Measurements from ENCODE around the gene TBC1D22A.

The TBC1D22A gene

GRCh38 chr22:47091921-47092700 lies 329.7 kb downstream of the TBC1D22A start:
- DNase-seq = no peak

GRCh38 chr22:47092896-47093311 lies 330.5 kb downstream of the TBC1D22A start:
- DNase-seq = no peak

GRCh38 chr22:47093720-47094119 lies 331.3 kb downstream of the TBC1D22A start:
- no peak for DNase-seq

DNA sequence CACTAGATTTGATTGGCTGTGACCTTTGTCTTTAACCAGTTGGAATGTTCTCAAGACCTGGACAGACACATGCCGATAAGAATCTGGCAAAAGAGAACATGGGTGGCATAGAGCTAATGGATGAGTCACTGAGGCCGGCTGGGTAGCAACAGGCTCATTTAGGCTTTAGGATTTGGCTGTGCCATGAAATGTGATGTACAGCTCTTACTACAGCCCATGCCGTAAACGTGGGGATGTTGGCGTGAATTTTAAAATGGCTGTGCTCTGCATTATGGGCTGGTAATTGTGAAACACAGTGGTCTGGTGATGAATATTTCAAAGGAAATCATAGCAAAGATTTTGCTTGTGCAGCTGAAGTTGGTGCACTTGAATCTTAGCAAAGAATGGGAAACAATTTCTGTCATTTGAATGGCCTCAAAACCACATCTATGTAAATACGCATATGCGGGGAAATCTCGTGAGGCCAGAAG lies 332.4 kb downstream of the TBC1D22A start:
- no peak for DNase-seq

DNA sequence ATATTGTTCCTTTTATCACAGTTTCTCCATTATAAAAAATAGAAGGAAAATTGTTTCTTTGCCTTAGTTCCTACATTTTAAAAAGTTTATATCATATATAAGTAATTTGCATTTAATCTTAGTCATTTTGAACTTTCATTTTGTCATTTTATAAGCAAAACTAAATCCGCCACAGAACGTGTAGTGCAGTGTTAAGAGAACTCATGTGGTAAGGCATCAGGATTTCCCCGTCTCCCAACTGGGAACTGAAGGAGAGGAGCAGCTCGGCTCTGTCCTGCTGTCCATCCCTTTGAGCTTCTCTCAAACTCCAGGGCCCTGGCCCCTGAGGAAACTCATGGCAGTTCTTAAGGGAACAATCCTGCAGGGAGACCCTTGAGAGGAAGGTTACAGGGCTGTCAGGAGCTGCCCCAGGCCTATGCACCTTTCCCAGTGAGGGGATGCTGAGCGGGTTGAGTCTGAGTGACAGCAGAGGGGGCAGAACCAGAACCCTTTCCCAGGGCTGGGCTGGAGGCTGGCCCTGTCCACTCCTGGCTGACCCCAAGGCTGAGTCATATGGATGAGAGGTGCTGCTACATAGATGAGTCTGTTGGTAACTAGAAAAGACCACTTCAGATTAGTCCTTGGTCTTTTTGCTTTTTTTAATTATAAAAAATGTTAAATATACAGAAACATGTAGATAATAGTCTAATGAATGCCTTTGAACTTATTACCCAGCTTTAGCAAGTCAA lies 333.1 kb downstream of the TBC1D22A start:
- DNase-seq = no peak

- no peak for DNase-seq
Measured at GRCh38 chr22:47098121-47098520, 335.7 kb downstream of the TBC1D22A start.

DNA sequence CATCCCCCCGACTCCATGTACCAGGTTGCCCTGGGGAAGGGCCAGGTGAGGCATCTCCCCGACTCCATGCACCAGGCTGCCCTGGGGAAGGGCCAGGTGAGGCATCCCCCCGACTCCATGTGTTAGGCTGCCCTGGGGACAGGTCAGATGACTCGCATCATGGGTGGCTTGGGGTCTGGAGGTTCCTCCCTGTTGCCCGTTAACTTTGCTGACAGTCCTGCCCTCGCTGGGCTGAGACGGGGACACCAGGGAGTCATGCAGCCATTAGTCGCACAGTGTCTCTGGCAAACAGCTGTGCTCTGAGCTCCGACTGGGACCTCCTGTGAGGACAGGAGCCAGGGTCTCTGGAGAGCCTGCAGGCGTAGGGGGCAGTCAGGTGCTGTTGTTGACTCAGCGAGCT lies 336.1 kb downstream of the TBC1D22A start:
- no peak for DNase-seq

- DNase-seq = no peak
Measured at GRCh38 chr22:47100019-47100418, 337.6 kb downstream of the TBC1D22A start.

DNA sequence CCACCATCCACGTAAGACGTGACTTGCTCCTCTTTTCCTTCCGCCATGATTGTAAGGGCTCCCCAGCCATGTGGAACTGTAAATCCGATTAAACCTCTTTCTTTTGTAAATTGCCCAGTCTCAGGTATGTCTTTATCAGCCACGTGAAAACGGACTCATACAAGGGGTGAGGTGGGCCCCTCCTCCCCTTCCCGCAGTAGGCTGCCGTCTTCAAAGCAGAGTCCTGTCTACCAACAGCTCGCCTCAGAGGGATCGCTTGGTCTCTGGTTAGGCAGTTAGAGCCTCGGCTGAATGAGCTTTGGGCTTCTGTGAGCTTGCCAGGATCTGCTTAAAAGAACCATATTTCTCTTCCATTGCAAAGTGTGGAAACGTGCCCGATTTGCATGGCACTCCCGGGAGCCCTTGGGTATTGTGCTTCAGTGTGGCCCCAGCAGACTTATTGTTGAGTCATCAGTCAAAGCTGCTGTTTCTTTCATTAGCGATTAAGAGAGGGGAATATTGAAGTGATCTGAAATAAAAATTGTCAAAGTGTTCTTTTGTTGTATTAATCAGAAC lies 338.3 kb downstream of the TBC1D22A start:
- DNase-seq = peak in 1 of 2 experiments; percentile 42

GRCh38 chr22:47101321-47101885 lies 339.0 kb downstream of the TBC1D22A start:
- DNase-seq = no peak

GRCh38 chr22:47102081-47102480 lies 339.6 kb downstream of the TBC1D22A start:
- no peak for DNase-seq

DNA sequence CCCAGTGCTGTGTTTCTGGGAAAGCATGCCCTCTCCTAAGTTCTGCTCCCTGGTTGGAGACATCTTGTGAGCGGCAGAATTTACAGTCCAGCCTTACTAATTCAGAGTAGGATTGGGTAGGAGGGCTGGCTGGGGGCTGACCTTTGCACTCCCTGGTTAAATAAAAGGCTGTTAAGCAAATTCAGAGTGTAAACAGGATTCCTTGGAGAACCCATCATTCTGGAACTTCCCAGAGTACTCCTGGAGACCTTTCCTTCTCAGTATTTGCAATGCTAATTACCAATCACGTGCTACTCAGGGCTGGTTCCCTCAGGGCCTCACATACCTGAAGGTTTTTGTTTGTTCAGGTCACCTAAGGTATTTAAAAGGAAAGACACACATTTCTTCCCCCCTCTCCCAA lies 340.2 kb downstream of the TBC1D22A start:
- no peak for DNase-seq

- DNase-seq = no peak
Measured at GRCh38 chr22:47105085-47105484, 342.6 kb downstream of the TBC1D22A start.

GRCh38 chr22:47106806-47107205 lies 344.4 kb downstream of the TBC1D22A start:
- DNase-seq = no peak

GRCh38 chr22:47107431-47107830 lies 345.0 kb downstream of the TBC1D22A start:
- no peak for DNase-seq

GRCh38 chr22:47110817-47111443 lies 348.5 kb downstream of the TBC1D22A start:
- DNase-seq = no peak

GRCh38 chr22:47111626-47112581 lies 349.5 kb downstream of the TBC1D22A start:
- DNase-seq = no peak

GRCh38 chr22:47112582-47112965 lies 350.1 kb downstream of the TBC1D22A start:
- no peak for DNase-seq

DNA sequence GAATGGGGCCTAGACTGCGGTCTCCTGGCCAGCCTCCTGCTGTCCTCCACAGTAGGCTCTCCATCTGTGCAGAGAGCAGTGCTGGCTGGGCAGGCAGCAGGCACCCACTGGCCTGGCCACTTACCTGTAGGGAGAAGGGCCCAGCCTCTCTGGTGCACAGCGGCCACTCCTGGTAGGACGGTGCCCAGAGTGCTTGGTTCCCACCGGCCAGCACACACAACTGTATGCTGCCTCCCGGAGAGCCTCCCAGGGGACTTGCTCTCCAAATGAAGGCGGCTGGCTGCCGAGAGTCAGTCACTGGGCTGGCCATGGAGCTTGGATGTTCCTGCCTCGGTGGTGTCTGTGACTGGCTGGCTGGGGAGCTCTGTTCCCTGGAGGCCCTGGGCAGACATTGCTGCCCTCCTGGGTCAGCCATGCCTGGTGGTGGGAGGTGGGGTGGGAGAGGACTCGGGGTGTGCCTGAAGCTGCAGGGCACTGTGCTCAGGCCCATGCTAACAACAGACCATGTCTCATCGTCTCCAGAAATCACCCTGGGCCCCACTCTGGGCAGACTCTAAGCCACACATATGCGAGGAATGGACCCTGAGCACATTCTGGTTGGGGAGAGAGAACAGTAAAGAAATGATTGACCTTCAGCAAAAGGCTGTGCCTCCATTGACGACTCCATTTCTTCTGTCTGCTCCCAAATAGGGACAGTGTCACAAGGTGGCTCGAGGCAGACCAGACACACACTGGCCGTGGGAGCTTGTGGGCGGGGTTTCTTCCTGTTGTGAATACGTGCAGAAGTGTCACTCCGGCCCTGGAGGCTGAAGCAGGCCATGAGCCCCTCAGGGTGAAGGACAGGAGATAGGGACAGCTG lies 350.8 kb downstream of the TBC1D22A start:
- no peak for DNase-seq

DNA sequence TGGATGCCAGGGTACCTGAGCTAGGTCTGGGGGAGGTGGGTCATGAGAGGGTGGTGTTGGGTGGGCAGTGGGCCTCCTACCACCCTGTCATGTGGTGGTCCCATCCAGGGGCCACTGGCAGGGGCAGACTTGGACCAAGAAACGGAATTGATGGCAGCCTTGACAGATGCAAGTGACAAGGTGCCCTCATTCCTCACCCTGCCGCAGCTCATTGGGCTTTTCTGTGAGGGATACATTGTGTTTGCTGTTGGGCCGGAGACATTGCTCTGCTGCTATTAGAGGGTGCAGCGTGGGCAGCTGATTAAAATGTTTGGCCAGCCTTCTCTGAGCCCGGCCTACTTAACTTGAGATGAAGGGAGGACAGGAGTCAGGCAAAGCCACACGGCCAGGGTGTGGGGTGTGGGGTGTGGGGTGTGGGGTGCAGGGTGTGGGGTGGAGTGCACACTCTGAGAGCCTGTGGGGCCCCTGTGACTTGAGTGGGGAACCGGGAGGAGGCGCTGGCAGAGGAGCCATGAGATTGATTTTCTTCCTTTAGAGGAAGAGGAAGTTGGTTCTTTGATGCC lies 351.5 kb downstream of the TBC1D22A start:
- no peak for DNase-seq

Measured in NCI-H446 (cell line).